Hematopoietic multipotent progenitor cell treated with erythropoietin and hydrocortisone succinate and interleukin-3 and kit ligand, for 15 days (in vitro differentiated cells): ENCODE measurements around the gene NUDT19.
"Not testable (repeated sequence)": the region's sequence is repeated elsewhere in the genome, so short reads cannot be mapped to it uniquely, and the experiment has no call there.

Source experiments
- DNase-seq: peaks from one replicate; pipeline ENCODE4 v3.0.0-alpha.2; 2015; ENCODE audit warnings: low spot score

The NUDT19 gene

GRCh38 chr19:32716203-32716602 is 24.6 kb downstream of the NUDT19 start:
- DNase-seq: not testable (repeated sequence)

DNA sequence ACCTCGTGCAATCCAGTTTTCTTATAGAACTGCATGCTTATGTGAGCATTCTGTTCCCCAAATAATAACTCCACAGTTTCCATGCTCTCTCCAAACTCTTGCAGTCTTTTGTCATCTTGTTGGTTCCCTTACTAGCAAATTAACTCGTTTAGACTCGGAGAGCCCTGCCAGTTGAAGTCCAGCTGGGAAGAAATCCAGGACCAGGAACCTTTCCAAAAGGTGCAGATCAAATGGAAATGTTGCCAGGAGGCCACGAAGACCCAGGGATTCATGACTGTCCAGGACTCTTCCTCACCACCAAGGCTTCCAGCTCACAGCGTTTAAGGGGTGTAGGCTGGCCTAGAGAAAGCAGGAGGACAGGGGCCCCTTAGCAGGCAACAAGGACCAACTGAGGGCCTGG is 25.9 kb downstream of the NUDT19 start:
- no peak for DNase-seq

- no peak for DNase-seq
Measured at GRCh38 chr19:32718286-32718685, 26.7 kb downstream of the NUDT19 start.

DNA sequence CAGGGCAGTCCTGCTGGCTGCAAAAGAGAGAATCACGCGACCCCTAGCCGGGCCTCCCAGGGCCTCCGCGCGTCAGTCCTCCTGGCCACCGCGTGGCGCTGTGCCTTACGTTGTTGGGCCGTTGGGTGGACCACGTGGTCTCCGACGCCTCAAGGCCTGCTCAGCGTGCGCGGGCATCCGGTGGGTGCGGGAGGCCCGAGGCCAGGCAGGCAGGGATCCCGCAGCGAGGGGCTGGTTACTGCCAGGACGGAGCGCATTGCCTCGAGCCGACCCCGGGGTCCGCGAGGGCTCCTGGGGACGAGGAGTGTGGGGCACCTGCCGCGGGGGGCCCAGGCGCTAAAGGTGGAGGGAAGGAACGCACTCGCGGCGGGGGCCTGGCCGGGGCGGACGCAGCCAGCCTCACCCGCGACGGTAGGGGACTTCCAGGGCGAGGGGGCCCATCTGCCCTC is 28.0 kb downstream of the NUDT19 start, which contains the start of gene TDRD12:
TSS of gene TDRD12 (plus strand) at position 157 of the 449 bp plus-strand sequence. CDS start 306 bp downstream, outside the sequence.
- no peak for DNase-seq

DNA sequence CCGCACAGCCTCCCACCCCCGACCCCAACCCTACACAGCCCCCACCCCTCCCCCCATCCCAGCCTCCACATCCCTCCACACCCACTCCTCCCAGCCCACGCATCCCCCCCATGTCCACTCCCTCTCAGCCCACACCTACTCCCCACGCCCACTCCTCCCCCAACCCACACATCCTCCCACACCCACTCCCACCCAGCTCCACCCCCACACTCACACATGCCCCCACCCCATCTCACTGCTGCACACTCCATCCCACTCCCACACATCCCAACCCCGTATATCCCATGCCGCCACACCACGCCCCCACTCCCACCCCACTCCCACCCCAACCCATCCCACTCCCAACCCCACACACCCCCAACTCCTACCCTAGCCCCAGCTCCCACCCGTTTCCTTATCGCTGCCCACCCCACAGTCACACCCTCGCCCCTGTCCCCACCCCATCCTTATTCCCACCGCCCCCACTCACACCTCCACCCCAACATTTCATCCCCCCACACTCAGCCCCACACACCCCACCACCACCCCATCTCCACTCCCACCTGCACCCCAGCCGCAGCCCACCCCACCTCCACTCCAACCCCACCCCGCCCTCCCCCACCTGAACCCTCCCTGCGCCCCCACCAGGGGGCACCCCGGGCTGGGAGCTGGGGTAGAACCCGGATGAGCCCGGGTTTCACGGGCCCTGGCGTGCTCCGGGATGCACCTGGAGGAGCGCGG is 28.8 kb downstream of the NUDT19 start:
- DNase-seq: no peak

DNA sequence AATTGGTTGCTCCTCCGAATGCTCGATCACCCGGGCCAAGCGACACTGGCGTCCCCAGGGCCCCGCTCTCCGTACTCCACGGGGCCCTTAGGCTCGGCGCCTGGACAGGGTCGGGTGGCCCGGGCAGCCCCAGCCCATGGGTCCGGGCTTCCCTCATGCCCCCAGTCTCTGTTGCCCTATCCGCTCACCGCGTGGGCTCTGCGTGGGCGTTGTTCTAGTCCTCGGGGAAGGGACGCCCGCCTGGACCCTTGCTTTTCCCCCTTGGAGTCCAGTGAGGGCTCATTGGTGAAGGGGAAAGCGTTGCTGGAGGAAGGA is 29.3 kb downstream of the NUDT19 start:
- no peak for DNase-seq

DNA sequence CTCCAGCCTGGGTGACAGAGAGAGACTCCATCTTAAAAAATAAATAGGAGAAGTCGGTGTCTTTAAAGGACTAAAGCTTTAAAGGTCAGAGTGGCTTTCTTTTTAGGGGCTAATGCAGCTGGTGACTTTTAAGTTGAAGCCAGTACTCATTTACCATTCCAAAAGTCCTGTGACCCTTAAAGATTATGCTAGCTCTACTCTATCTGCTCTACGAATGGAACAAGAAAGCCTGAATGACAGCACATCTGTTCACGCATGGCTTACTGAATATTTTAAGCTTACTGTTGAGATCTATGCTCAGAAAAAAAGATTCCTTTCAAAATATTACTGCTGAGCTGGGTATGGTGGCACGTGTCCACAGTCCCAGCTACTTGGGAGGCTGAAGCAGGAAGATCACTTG is 44.3 kb downstream of the NUDT19 start:
- no peak for DNase-seq

DNA sequence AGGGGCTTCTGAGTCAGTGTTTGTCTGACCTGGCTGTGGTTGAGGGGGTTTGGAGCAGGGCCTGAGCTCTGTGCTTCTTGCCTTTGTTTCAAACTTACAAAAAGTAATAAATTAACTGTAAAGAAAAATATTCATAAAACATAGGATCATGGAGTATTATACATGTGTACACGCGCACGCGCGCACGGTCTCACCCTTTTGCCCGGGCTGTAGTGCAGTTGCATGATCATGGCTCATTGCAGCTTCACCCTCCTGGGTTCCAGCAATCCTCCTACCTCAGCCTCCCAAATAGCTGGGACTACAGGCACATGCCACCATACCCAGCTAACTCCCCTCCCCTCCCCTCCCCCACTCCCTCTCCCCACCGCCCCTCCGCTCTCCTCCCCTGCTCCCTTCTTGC is 51.4 kb downstream of the NUDT19 start:
- no peak for DNase-seq

DNA sequence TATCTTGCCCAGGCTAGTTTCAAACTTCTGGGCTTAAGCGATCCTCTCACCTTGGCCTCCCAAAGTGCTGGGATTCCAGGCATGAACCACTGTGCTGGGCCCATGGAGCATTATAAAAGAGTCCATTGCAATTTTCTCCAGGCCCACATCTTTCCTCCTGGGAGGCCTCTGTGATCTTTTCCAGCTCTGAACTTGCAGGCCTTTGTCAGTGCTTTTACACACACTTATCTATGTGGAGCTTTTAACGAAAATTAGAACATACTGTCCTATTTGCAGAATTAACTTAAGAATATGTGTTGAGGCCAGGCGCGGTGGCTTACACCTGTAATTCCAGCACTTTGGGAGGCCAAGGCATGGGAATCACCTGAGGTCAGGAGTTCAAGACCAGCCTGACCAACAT is 51.8 kb downstream of the NUDT19 start:
- DNase-seq: no peak

DNA sequence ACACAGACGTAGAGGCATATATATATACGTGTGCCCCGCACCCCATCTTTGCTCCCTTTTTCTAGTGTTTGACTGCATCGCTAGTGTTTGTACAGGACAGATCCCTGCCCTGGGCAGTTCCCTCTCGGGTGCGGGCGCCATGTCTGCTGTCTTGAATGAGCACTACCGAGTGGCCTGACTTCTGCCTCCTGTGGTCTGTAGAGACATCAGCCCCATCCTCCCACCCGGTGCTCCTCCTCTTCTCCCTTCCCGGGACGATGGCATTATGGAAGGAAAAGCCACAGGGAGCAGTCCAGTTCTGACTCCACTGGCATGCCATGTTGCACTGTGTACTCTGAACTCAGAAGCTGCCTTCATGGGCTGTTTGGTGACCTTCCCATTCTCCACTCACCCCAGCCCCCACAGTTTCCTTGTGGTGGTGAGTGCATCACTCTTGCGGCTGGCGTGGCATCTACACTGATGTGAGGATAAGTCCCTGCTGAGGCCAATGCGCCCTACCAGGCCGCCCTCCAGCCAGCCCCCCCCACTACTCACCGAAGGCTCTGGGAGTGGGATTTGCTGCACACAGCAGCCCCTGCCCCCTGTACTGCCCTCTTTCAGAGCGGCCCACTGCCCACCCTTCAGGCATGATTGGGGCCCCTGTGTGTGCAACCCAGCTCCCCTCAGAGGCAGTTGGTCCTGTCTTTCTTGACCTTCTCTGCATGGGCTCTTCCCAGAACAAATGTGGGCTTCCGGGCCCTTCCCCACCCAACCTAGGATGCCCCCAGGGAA is 53.1 kb downstream of the NUDT19 start:
- DNase-seq: no peak

DNA sequence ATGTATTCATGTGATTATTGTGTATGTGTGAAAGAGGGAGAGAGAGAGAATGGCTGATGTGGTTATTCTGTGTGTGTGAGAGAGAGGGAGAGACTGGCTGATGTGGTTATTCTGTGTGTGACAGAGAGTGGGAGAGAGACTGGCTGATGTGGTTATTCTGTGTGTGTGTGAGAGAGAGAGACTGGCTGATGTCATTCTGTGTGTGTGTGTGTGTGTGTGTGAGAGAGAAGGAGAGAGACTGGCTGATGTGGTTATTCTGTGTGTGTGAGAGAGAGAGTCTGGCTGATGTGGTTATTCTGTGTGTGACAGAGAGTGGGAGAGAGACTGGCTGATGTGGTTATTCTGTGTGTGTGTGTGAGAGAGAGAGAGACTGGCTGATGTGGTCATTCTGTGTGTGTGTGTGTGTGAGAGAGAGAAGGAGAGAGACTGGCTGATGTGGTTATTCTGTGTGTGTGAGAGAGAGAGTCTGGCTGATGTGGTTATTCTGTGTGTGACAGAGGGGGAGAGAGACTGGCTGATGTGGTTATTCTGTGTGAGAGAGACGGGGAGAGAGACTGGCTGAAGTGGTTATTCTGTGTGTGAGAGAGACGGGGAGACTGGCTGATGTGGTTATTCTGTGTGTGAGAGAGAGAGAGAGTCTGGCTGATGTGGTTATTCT is 54.1 kb downstream of the NUDT19 start:
- not testable (repeated sequence) for DNase-seq

- not testable (repeated sequence) for DNase-seq
Measured at GRCh38 chr19:32746631-32747196, 55.1 kb downstream of the NUDT19 start.

DNA sequence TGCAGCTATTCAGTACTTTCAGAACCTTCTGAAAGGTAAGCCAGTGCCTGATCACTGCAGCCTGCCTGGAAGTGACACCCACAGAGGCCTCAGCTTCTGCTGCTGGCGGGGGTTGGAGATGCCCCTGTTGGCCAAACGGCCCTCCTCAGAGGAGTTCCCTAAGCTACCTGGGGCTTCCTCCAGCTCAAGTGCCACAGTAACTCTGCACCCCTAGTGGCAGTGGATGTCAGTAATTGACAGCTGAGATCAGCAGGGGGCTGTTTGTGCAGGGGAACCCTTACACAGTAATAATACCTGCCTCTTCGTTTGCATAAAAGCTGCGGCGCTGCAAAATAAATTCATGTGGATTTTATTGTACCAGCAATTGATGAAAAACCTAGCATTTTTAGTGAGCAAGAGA is 56.9 kb downstream of the NUDT19 start:
- no peak for DNase-seq

- no peak for DNase-seq
Measured at GRCh38 chr19:32748948-32749347, 57.3 kb downstream of the NUDT19 start.

- DNase-seq: no peak
Measured at GRCh38 chr19:32749361-32749760, 57.7 kb downstream of the NUDT19 start.

DNA sequence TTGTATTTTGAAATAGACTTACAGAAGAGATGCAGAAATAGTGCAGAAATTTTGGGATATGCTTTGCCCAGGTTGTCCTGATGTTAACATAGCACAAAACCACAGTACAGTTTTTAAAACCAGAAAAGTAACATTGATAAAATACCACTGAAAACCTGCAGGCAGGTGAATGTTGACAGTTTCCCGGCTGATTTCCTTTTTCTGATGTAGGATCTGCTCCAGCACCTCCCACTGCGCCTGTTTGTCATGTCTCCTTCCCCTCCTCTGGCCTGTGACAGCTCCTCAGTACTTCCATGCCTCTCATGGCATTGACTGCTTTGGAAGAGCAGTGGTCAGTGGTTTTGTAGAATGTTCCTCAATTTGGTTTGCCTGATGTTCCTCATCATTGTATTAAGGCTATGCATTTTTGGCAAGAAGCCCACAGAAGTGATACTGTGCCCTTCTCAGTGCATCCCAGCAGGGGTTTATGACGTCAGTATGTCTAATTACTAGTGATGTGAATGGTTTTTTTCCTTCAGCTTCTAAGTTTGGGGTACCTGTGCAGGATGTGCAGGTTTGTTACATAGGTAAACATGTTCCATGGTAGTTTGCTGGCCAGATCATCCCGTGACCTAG is 58.9 kb downstream of the NUDT19 start:
- no peak for DNase-seq

DNA sequence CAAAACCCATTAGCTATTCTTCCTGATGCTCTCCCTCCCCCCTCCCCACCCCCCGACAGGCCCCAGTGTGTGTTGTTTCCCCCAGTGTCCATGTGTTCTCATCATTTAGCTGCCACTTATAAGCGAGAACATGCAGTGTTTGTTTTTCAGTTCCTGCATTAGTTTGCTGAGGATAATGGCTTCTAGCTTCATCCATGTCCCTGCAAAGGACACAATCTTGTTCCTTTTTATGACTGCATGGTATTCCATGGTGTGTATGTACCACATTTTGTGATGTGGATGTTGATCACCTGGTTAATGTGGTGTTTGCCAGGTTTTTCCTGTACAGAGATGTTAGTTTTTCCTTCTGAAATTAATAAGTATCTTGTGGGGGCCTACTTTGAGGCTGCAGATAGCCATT is 59.4 kb downstream of the NUDT19 start:
- no peak for DNase-seq

DNA sequence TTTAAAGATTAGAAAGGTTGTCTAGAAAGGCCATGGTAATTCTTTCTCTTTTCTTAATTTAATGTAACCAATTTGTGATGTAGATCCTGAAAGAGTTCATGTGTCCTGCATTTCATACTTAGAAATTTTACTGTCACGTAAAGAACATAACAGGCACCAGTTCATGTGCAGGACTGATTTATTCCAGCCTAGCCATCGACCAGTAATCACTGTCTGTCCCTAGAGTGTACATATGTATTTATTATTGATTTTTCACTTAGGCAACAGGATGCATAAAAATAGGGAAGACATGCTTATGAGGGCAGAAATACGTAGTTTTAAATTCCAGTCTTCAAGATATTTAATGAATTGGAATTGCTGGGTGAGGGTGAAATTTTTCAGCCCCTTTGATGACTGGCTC is 65.6 kb downstream of the NUDT19 start:
- DNase-seq: no peak
